A673 (cell line): ENCODE results near the gene MLLT11.

Experiments used
- CTCF ChIP-seq: fragments of 300-800, 200-600 bp; sonication (generic); conservative IDR thresholded peaks from 2 replicates; pipeline ENCODE4 v1.5.1; 2017; ENCODE audit warnings: low read depth, mild to moderate bottlenecking, antibody characterized with exemption, low read length, moderate library complexity, mixed read lengths
- EZH2 ChIP-seq: fragments of 200-600 bp; sonication (generic); IDR thresholded peaks from 2 replicates; pipeline ENCODE4 v1.6.1; 2017; ENCODE audit warnings: borderline replicate concordance, low read depth, mild to moderate bottlenecking, mixed read lengths, antibody characterized with exemption, low read length; ENCODE audit not compliant: poor library complexity, severe bottlenecking

DNA sequence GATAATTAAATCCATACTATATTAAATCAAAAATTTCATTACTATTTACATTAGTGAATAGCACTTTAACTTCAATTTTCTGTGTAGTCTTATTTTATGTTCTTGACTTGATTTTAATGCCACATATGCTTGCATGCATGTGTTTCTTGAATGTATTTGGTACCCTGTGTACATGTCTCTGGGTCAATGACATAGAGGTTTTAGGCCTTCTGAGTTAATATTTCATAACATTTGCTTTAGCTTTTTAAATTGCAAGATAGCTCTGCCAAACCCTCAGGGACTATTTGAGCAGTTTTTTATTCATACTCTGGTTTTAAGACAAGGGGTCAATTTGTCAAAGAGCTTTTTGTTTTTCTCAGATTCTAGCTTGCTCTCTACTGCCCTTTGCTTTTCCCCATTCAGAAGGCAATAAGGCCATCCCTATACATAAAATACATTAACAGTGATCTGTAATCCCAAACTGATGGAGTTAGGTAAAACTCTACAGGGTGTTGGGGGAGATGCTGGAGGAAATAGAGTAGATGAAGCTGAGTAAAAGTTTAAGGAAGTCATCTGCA is 5.0 kb downstream of the MLLT11 start:
- TF ChIP-seq EZH2 = no peak
- TF ChIP-seq CTCF = no peak
